A549 (cell line): Measurements from ENCODE around the gene ZSWIM3. TPM values are rescaled to one million over a fixed set of nuclear protein-coding genes. Genes with fewer than 3 reads are reported as not detected.
A peak's percentile ranks its signal among the peaks of the same experiment; 100 is the strongest.

Experiments used
- ATAC-seq, 2 experiments: fragments of 200-7000 bp in 1 of 2; fragments of >200 bp in 1 of 2; cut with Nextera tagmentation in 1 of 2; cut with Tn5 transposase in 1 of 2; 3 replicates each; pipeline versions ENCODE4 v1.8.0 to v1.9.1; 2018 to 2020; ENCODE audit warnings: mild to moderate bottlenecking in 1 of 2, moderate library complexity in 1 of 2
- CTCF ChIA-PET: fragments of 300-600 bp; sonication (Branson Sonifier 250); formaldehyde crosslinking; extraction: SDS; loops from one replicate; lab custom pipeline; 2021; ENCODE audit warnings: antibody characterized with exemption, inconsistent platforms; lab: Yijun Ruan, JAX
- POLR2A ChIA-PET: fragments of 350-600 bp; formaldehyde crosslinking; extraction: SDS; loops from one replicate; lab custom pipeline; 2021; ENCODE audit warnings: antibody characterized with exemption, inconsistent platforms; lab: Yijun Ruan, JAX
- DNase-seq, 2 experiments: peaks; one replicate each; pipeline versions ENCODE4 v3.0.0 to v3.0.0-alpha.2; 2011 to 2016; ENCODE audit warnings: low read depth in 1 of 2, low spot score in 1 of 2
- FAIRE-seq: peaks from 2 replicates; lab custom pipeline; 2011; peaks lifted over from hg19 to GRCh38; lab: Jason Lieb, UNC
- H3K27ac ChIP-seq, 2 experiments: fragments of >200 bp; sonication (Bioruptor Twin); formaldehyde crosslinking; 3 replicates each; pipeline ENCODE4 v1.5.1; 2016 to 2017
- H3K4me1 ChIP-seq: fragments of >200 bp; sonication (Bioruptor Twin); formaldehyde crosslinking; 3 replicates; pipeline ENCODE4 v1.6.1; 2016
- H3K4me2 ChIP-seq: fragments of >200 bp; sonication (Bioruptor Twin); formaldehyde crosslinking; 3 replicates; pipeline ENCODE4 v1.6.1; 2016
- H3K4me3 ChIP-seq: fragments of >200 bp; sonication (Bioruptor Twin); formaldehyde crosslinking; 3 replicates; pipeline ENCODE4 v1.5.1; 2016
- H3K9me3 ChIP-seq: fragments of >200 bp; sonication (Bioruptor Twin); formaldehyde crosslinking; 3 replicates; pipeline ENCODE4 v1.6.1; 2016
- BHLHE40 ChIP-seq: IDR thresholded peaks from 2 replicates; pipeline ENCODE4 v1.6.1; 2012; ENCODE audit warnings: low read depth, low read length, inconsistent platforms
- CHD2 ChIP-seq: fragments of 150-350 bp; IDR thresholded peaks from 2 replicates; pipeline ENCODE4 v1.6.1; 2014; ENCODE audit warnings: low read length; ENCODE audit not compliant: partially characterized antibody
- EHMT2 ChIP-seq: fragments of 200-600 bp; sonication (generic); IDR thresholded peaks from 2 replicates; pipeline ENCODE4 v1.6.1; 2016; ENCODE audit warnings: antibody characterized with exemption, low read depth, mild to moderate bottlenecking, moderate library complexity
- ELK1 ChIP-seq: fragments of 150-350 bp; IDR thresholded peaks from 2 replicates; pipeline ENCODE4 v1.6.1; 2014; ENCODE audit warnings: low read depth, mild to moderate bottlenecking, low read length
- EP300 ChIP-seq, 2 experiments: fragments of >200 bp; sonication (Bioruptor Twin); formaldehyde crosslinking; IDR thresholded peaks; 2 replicates in 1 of 2; 3 replicates in 1 of 2; pipeline ENCODE4 v1.6.1; 2016 to 2017
- HES2 ChIP-seq: fragments of >200 bp; sonication (Bioruptor Twin); formaldehyde crosslinking; IDR thresholded peaks from 2 replicates; pipeline ENCODE4 v1.6.1; 2016
- HEYL ChIP-seq: fragments of 250-450 bp; sonication (Bioruptor Pico); IDR thresholded peaks from 2 replicates; pipeline ENCODE4 v1.8.0; 2021; ENCODE audit warnings: mild to moderate bottlenecking, moderate library complexity
- HOXB5 ChIP-seq: fragments of 250-450 bp; sonication (Bioruptor Pico); IDR thresholded peaks from 2 replicates; pipeline ENCODE4 v1.5.0; 2020; ENCODE audit warnings: mild to moderate bottlenecking, moderate library complexity
- KDM1A ChIP-seq: fragments of 200-600 bp; sonication (generic); IDR thresholded peaks from 2 replicates; pipeline ENCODE4 v1.6.1; 2016; ENCODE audit warnings: low read depth, mild to moderate bottlenecking
- MAX ChIP-seq: IDR thresholded peaks from 2 replicates; pipeline ENCODE4 v1.6.1; 2012
- NPAS2 ChIP-seq: fragments of 250-450 bp; sonication (Bioruptor Pico); IDR thresholded peaks from 2 replicates; pipeline ENCODE4 v1.8.0; 2022; ENCODE audit warnings: mild to moderate bottlenecking, moderate library complexity, borderline replicate concordance
- SMC3 ChIP-seq: fragments of >200 bp; sonication (Bioruptor Twin); formaldehyde crosslinking; IDR thresholded peaks from 3 replicates; pipeline ENCODE4 v1.6.1; 2018; ENCODE audit warnings: inconsistent platforms
- TP53 ChIP-seq: fragments of 250-450 bp; sonication (Bioruptor Pico); IDR thresholded peaks from 2 replicates; pipeline ENCODE4 v1.5.0; 2021; ENCODE audit warnings: mild to moderate bottlenecking, moderate library complexity
- ZNF302 ChIP-seq: fragments of 250-450 bp; sonication (Bioruptor Pico); IDR thresholded peaks from 2 replicates; pipeline ENCODE4 v1.9.0; 2021; ENCODE audit warnings: inconsistent platforms, mild to moderate bottlenecking, moderate library complexity
- ZSCAN20 ChIP-seq: fragments of 250-450 bp; sonication (Bioruptor Pico); IDR thresholded peaks from 2 replicates; pipeline ENCODE4 v1.8.0; 2022; ENCODE audit warnings: mild to moderate bottlenecking, moderate library complexity
- WGBS: methylation state at CpG from one replicate; pipeline ENCODE4 v1.1.6; 2017; ENCODE audit errors: missing lambda C conversion rate; 5-methylcytosine and 5-hydroxymethylcytosine counted together
- polyA plus RNA-seq, 4 experiments: library from polyadenylated mRNA; depleted of rRNA in 3 of 4; stranded (reverse); fragments of >200 nt; fragmentation: RNase III in 1 of 4; extraction: RNeasy Plus Mini Kit Qiagen cat#74134 plus additional on column Dnase treatment in 1 of 4; gene quantifications; 2 replicates in 3 of 4; 3 replicates in 1 of 4; pipeline ENCODE4 v1.2.3, GENCODE V29; 2011 to 2017
- TF ChIP-seq, protein P1 (sequence below): fragments of 200-600 bp; sonication (generic); IDR thresholded peaks from 2 replicates; pipeline ENCODE4 v1.6.1; 2016; ENCODE audit warnings: antibody characterized with exemption, mild to moderate bottlenecking, moderate library complexity
- TF ChIP-seq, protein P2 (sequence below): fragments of >200 bp; sonication (Bioruptor Twin); formaldehyde crosslinking; IDR thresholded peaks from 3 replicates; pipeline ENCODE4 v1.6.1; 2016
- TF ChIP-seq, protein P3 (sequence below): fragments of 250-450 bp; sonication (Bioruptor Pico); IDR thresholded peaks from 2 replicates; pipeline ENCODE4 v1.5.0; 2021; ENCODE audit warnings: mild to moderate bottlenecking, moderate library complexity, borderline replicate concordance

Gene ZSWIM3
- polyA plus RNA-seq, 2 of the 4 experiments (the other 2 are of a cell fraction): 1.1 to 1.3 TPM

GRCh38 chr20:45835329-45835765 lies 22.1 kb upstream of the ZSWIM3 start:
- TF ChIP-seq ZSCAN20: no peak
- no peak for TF ChIP-seq HOXB5 (CRISPR knock-in tag)
- no peak for TF ChIP-seq ZNF302 (CRISPR knock-in tag)
- TF ChIP-seq HEYL (CRISPR knock-in tag): no peak
- no peak for TF ChIP-seq MAX
- WGBS: 91% methylated on average over 3 of the region's 3 CpGs
- Histone ChIP-seq H3K4me3 (no peak overlapping the region), H3K4me2 (peak overlapping the region; percentile 81; the same call in 1 of the 3 replicates), H3K9me3 (no peaks in the 10 kb centered on the region), H3K27ac (no peak overlapping the region), H3K4me1 (peaks cover 17% of the 10 kb centered on the region; the same call in 2 of the 3 replicates)
- CTCF ChIA-PET: interaction anchor here (1.1 to 2.1 kb wide), 3 partner anchors 10 to 64 kb away, joined by 3 to 8 read pairs (median 5); no protein-coding TSS in a partner anchor
- no peak for DNase-seq
- POLR2A ChIA-PET: no interaction called here
- ATAC-seq: no peak
- no peak for FAIRE-seq

DNA sequence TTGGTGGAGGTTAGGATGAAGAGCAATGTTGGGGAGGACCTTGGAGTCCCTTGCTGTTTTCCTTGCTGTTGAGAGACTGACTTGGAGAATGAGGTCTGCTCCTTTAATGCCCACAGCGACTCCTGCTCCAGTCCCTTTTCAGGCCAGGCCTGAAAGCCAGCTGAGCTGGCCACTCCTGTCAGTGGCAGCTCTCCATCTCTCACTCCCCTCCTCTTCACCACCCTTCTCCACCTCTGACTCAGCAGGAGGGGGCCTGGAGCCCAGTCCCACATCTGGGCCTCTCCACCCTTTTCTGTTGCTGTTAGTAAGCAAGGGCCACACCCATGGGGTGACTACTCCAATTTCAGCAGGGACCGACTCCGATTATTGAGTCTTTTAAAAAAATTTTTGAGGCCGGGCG lies 21.6 kb upstream of the ZSWIM3 start:
- H3K4me3 ChIP-seq: no peak overlapping the region
- H3K4me2 ChIP-seq: 0 out of 3 replicates have a peak overlapping the region, but pooled peaks have one; percentile 81
- ATAC-seq (no peak), DNase-seq (no peak), FAIRE-seq (no peak)
- ChIA-PET POLR2A (no interaction called here), CTCF (interaction anchor here (1.8 kb wide), 1 partner anchor 37 kb away, joined by 6 read pairs; no protein-coding TSS in a partner anchor)
- 98% methylated on average over 5 of the region's 5 CpGs for WGBS
- peaks cover 17% of the 10 kb centered on the region; the same call in 2 of the 3 replicates for H3K4me1 ChIP-seq
- H3K27ac ChIP-seq: no peak overlapping the region
- TF ChIP-seq EP300 (IDR thresholded peaks at IDR 0.05) (no peak), TP53 (CRISPR knock-in tag) (no peak)
- TF ChIP-seq, all 56 proteins: peak for 0
- H3K9me3 ChIP-seq: no peaks in the 10 kb centered on the region

- no peak for DNase-seq
- CTCF ChIA-PET: interaction anchor here (1.3 to 1.8 kb wide), 3 partner anchors 9 to 177 kb away, joined by 3 to 6 read pairs (median 3); no protein-coding TSS in a partner anchor
- Histone ChIP-seq H3K4me2 (no peak overlapping the region), H3K4me1 (peaks cover 17% of the 10 kb centered on the region; the same call in 2 of the 3 replicates), H3K27ac (no peak overlapping the region), H3K9me3 (no peaks in the 10 kb centered on the region), H3K4me3 (no peak overlapping the region)
- POLR2A ChIA-PET: no interaction called here
- ATAC-seq: no peak
- no peak for FAIRE-seq
- WGBS: 83% methylated on average over 1 of the region's 1 CpG
- TF ChIP-seq HEYL (CRISPR knock-in tag) (no peak), TP53 (CRISPR knock-in tag) (no peak), EP300 (IDR thresholded peaks at IDR 0.05) (no peak), SMC3 (no peak), BHLHE40 (no peak)
- TF ChIP-seq, protein P1, sequence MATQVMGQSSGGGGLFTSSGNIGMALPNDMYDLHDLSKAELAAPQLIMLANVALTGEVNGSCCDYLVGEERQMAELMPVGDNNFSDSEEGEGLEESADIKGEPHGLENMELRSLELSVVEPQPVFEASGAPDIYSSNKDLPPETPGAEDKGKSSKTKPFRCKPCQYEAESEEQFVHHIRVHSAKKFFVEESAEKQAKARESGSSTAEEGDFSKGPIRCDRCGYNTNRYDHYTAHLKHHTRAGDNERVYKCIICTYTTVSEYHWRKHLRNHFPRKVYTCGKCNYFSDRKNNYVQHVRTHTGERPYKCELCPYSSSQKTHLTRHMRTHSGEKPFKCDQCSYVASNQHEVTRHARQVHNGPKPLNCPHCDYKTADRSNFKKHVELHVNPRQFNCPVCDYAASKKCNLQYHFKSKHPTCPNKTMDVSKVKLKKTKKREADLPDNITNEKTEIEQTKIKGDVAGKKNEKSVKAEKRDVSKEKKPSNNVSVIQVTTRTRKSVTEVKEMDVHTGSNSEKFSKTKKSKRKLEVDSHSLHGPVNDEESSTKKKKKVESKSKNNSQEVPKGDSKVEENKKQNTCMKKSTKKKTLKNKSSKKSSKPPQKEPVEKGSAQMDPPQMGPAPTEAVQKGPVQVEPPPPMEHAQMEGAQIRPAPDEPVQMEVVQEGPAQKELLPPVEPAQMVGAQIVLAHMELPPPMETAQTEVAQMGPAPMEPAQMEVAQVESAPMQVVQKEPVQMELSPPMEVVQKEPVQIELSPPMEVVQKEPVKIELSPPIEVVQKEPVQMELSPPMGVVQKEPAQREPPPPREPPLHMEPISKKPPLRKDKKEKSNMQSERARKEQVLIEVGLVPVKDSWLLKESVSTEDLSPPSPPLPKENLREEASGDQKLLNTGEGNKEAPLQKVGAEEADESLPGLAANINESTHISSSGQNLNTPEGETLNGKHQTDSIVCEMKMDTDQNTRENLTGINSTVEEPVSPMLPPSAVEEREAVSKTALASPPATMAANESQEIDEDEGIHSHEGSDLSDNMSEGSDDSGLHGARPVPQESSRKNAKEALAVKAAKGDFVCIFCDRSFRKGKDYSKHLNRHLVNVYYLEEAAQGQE: no peak
- TF ChIP-seq, protein P2, sequence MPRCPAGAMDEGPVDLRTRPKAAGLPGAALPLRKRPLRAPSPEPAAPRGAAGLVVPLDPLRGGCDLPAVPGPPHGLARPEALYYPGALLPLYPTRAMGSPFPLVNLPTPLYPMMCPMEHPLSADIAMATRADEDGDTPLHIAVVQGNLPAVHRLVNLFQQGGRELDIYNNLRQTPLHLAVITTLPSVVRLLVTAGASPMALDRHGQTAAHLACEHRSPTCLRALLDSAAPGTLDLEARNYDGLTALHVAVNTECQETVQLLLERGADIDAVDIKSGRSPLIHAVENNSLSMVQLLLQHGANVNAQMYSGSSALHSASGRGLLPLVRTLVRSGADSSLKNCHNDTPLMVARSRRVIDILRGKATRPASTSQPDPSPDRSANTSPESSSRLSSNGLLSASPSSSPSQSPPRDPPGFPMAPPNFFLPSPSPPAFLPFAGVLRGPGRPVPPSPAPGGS: no peak
These were observed 20.6 kb upstream of the ZSWIM3 start for GRCh38 chr20:45836841-45837240.

GRCh38 chr20:45840700-45841198 lies 16.7 kb upstream of the ZSWIM3 start:
- Histone ChIP-seq H3K9me3 (no peaks in the 10 kb centered on the region), H3K4me1 (no peaks in the 10 kb centered on the region), H3K4me3 (no peak overlapping the region), H3K27ac (no peak overlapping the region), H3K4me2 (no peak overlapping the region)
- no peak; a peak in 1 of 6 replicates for ATAC-seq
- no peak for DNase-seq
- POLR2A ChIA-PET: interaction anchor here (1.7 kb wide), 1 partner anchor 40 kb away, joined by 5 read pairs; no protein-coding TSS in a partner anchor
- WGBS: 93% methylated on average over 15 of the region's 25 CpGs
- CTCF ChIA-PET: interaction anchor here (0.6 to 2.2 kb wide), 3 partner anchors 27 to 157 kb away, joined by 3 to 6 read pairs (median 6); no protein-coding TSS in a partner anchor
- FAIRE-seq: no peak
- TF ChIP-seq KDM1A: no peak
- no peak for TF ChIP-seq NPAS2 (CRISPR knock-in tag)
- TF ChIP-seq, protein P2: no peak
- no peak for TF ChIP-seq HES2
- TF ChIP-seq, protein P3, sequence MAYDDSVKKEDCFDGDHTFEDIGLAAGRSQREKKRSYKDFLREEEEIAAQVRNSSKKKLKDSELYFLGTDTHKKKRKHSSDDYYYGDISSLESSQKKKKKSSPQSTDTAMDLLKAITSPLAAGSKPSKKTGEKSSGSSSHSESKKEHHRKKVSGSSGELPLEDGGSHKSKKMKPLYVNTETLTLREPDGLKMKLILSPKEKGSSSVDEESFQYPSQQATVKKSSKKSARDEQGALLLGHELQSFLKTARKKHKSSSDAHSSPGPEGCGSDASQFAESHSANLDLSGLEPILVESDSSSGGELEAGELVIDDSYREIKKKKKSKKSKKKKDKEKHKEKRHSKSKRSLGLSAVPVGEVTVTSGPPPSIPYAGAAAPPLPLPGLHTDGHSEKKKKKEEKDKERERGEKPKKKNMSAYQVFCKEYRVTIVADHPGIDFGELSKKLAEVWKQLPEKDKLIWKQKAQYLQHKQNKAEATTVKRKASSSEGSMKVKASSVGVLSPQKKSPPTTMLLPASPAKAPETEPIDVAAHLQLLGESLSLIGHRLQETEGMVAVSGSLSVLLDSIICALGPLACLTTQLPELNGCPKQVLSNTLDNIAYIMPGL: no peak
- TF ChIP-seq ELK1: no peak
- no peak for TF ChIP-seq CHD2
- TF ChIP-seq EHMT2: no peak
